NT2/D1 (cell line): ENCODE data around the gene RAB5B.

Source experiments
- YY1 ChIP-seq: IDR thresholded peaks from 2 replicates; pipeline ENCODE4 v1.6.1; 2011; ENCODE audit not compliant: insufficient read length, insufficient read depth
- ZNF274 ChIP-seq: IDR thresholded peaks from 2 replicates; pipeline ENCODE4 v1.6.1; 2011; ENCODE audit warnings: mild to moderate bottlenecking, low read depth, low read length

DNA sequence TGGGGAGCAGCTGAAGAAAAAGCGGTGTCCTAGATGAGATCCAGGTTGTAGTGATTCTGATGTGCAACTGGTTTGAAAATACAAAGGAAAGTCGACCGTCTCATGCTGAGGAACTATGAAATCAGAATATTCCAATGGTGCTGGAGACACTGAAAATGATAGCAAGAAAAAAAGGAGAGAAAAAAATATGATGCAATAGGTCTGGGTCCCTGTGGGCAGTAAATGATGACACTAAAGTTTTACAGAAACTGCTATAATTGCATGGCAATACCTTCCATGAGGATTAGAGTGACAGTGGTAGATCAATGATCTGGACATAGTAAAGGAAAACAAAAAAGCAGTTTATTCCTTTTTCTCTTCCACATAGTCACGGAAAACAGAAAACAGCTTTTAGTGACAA is 48.5 kb upstream of the RAB5B start:
- no peak for TF ChIP-seq ZNF274
- no peak for TF ChIP-seq YY1
